ENCODE measurements around the gene ACVR2B.

ACVR2B gene

DNA sequence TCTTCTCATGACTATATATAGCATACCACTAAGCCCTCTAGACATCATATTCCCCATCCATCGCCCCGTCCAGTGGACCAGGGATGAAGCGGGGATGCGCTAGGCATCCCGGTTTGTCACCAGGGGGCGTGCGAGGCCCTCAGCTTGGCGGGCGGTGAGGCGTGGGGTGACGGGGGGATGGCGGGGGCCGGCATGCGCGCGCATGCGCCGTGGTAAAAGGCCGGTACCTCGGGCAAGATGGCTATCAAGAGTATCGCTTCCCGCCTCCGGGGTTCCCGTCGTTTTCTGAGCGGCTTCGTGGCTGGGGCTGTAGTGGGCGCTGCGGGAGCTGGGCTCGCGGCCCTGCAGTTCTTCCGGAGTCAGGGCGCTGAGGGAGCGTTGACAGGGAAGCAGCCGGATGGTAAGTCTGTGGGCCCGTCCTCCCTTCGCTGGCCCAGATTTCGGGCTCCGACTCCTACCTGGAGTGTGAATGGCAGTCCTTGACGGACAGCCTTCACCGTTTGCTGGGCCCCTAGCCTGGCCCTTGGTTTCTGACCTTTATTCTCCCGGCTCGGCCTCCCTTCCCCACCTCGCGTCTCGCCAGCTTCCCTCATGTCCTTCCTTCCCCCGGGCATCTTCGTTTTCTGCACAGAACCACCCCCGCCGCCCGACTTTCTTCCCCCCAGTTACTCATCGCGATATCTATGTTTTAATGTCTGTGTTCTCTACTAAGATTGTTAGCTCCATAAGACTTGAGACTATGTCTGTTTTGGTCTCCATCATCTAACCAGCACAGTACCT is 42.6 kb downstream of the ACVR2B start, which contains the start of gene EXOG:
Gene EXOG, plus strand, starts transcription at position 210 of the 780 bp plus-strand sequence. Its CDS starts 28 bp downstream, at position 238.
- H3K4me3 ChIP-seq: peak within 1 kb of the TSS; percentile 62 to 69
- peak within 1 kb of the TSS; percentile 56 to 81 for H3K27ac ChIP-seq
- TF ChIP-seq, protein P1, sequence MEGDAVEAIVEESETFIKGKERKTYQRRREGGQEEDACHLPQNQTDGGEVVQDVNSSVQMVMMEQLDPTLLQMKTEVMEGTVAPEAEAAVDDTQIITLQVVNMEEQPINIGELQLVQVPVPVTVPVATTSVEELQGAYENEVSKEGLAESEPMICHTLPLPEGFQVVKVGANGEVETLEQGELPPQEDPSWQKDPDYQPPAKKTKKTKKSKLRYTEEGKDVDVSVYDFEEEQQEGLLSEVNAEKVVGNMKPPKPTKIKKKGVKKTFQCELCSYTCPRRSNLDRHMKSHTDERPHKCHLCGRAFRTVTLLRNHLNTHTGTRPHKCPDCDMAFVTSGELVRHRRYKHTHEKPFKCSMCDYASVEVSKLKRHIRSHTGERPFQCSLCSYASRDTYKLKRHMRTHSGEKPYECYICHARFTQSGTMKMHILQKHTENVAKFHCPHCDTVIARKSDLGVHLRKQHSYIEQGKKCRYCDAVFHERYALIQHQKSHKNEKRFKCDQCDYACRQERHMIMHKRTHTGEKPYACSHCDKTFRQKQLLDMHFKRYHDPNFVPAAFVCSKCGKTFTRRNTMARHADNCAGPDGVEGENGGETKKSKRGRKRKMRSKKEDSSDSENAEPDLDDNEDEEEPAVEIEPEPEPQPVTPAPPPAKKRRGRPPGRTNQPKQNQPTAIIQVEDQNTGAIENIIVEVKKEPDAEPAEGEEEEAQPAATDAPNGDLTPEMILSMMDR (IDR thresholded peaks at IDR 0.05): peak; percentile 70 to 96
- DNase-seq: peak; percentile 88 to 97
- peaks cover 0 to 24% (median 3%) of the 10 kb centered on the region in 4 donors for H3K4me1 ChIP-seq
- H3K9me3 ChIP-seq: no peaks in the 10 kb centered on the region
- intact Hi-C loops (cut with DNase I; ENCODE audit: low total_unique reads): no loop called here
- H3K36me3 ChIP-seq: peaks cover 0 to under 1% (median 0%) of the 10 kb centered on the region in 3 donors
- no peaks in the 10 kb centered on the region for H3K27me3 ChIP-seq

DNA sequence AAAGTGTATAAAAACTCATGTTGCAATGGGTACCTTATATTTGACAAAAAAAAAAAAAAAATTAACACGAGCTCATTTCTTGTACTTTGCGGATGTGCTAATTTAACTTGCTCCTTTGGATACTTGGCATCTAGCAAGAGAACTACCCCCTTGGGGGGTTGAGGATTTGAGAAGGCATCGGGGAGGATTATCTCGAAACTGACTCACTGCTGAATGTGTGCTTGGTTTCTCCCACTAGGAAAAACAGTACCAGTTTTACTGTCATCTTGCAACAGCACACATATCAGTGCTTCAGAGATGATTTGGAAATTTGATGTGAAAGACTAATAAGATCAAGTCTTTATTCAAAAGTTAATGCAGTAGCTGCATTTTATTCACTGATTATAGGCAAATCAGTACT is 43.3 kb downstream of the ACVR2B start:
- TF ChIP-seq, protein P1 (IDR thresholded peaks at IDR 0.05): no peak
- H3K27ac ChIP-seq: peak overlapping the region in 1 of 2 donors; percentile 81
- H3K4me1 ChIP-seq: peaks cover 0 to 30% (median 3%) of the 10 kb centered on the region in 4 donors
- H3K27me3 ChIP-seq: no peaks in the 10 kb centered on the region
- no peak for DNase-seq
- H3K9me3 ChIP-seq: no peaks in the 10 kb centered on the region
- H3K36me3 ChIP-seq: peaks cover 0 to 7% (median 7%) of the 10 kb centered on the region in 3 donors
- peak overlapping the region; percentile 62 to 69 for H3K4me3 ChIP-seq
- intact Hi-C loops (cut with DNase I; ENCODE audit: low total_unique reads): no loop called here

DNA sequence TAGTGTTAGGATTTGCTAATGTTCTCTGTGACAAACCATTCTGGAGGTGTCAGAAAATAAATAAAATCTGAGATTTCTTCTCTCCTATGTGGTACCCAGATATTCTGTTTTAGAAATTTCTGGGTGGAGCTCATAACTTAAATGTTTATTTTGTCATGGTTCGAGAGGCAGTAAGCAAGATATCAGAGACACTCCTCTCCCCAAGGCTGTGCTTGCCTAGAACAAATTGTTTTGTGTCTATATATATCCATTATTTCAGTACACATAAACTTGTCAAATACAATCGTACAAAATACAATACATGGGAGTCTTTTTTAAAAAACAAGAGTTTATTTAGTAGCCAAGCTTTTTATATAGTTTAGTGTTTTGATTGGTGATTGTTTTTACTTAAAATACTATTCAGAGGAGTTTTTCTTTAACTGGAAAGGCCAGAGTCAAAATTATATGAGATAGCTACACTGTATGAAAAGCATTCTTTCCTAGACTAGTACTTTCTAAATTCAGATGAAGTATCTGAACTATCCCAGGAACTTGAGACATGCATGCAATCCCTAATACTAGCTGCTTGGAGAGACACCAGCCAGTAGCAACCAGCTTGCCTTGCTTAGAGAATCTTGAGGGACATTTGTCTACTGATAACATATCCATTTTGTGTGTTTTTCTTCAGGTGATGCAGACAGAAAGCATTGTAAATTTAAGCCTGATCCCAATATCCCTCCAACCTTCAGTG is 47.2 kb downstream of the ACVR2B start:
- no peak for DNase-seq
- Histone ChIP-seq H3K27ac (peak overlapping the region in 1 of 2 donors; percentile 26), H3K9me3 (no peaks in the 10 kb centered on the region), H3K4me1 (peaks cover 0 to 30% (median 3%) of the 10 kb centered on the region in 4 donors), H3K4me3 (no peak overlapping the region), H3K27me3 (no peaks in the 10 kb centered on the region), H3K36me3 (peaks cover 13 to 35% (median 31%) of the 10 kb centered on the region in 3 donors)
- TF ChIP-seq, protein P1 (IDR thresholded peaks at IDR 0.05): no peak
- intact Hi-C loops (cut with DNase I; ENCODE audit: low total_unique reads): no loop called here

DNA sequence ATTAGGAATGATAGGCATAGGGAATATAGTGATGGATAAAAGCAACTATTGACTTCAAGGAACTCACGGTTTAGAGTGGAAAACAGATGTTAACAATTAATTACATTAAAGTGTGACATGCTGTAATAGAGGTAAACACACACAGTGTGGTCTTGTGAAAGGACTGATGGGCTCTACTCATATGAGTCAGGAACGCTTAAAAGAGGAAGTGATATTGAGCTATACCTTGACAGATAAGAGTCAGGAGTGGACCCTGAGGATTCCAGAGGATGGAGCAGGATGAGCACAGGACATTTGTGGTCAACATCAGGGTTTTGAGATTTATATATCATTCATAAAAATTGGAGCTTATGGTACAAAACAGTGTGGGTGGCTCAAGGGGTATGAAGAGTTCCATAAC is 53.4 kb downstream of the ACVR2B start:
- intact Hi-C loops (cut with DNase I; ENCODE audit: low total_unique reads): no loop called here
- Histone ChIP-seq H3K4me3 (no peak overlapping the region), H3K27ac (no peak overlapping the region), H3K9me3 (no peaks in the 10 kb centered on the region), H3K4me1 (no peaks in the 10 kb centered on the region), H3K36me3 (peaks cover 36 to 58% (median 47%) of the 10 kb centered on the region in 3 donors), H3K27me3 (no peaks in the 10 kb centered on the region)
- TF ChIP-seq, protein P1 (IDR thresholded peaks at IDR 0.05): no peak
- no peak for DNase-seq

DNA sequence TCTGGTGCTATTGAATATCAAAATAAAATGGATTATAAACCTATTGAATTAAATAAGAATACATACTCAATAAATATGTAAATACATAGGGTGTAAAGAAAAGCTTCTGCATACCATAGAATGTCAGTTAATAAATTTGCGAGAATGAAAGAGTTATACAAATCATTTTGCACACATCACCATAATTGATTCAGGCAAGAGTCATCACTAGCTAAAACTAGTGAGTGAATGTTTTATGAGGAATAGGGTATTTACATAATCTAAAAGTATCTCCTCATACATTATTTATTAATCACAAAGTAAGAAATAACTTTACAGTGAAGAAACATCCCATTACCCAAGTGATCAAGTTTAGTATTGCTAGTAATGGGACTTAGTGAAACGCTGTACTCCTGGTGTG is 56.0 kb downstream of the ACVR2B start:
- H3K27ac ChIP-seq: no peak overlapping the region
- TF ChIP-seq, protein P1 (IDR thresholded peaks at IDR 0.05): no peak
- no peak overlapping the region for H3K4me3 ChIP-seq
- H3K9me3 ChIP-seq: no peaks in the 10 kb centered on the region
- H3K27me3 ChIP-seq: no peaks in the 10 kb centered on the region
- intact Hi-C loops (cut with DNase I; ENCODE audit: low total_unique reads): no loop called here
- H3K36me3 ChIP-seq: peaks cover 36 to 54% (median 46%) of the 10 kb centered on the region in 3 donors
- no peak for DNase-seq
- no peaks in the 10 kb centered on the region for H3K4me1 ChIP-seq

All from tibial artery (tissue), 4 donors.